GM18867 (cell line): ENCODE measurements around the gene ZNF426.

Source experiments
- ATAC-seq: cut with Tn5 transposase; IDR thresholded peaks from one replicate; pipeline ENCODE4 v1.9.1; 2021; ENCODE audit warnings: mild to moderate bottlenecking, moderate library complexity; ENCODE audit not compliant: unreplicated experiment

The ZNF426 gene

GRCh38 chr19:9498183-9498902 is 40.1 kb downstream of the ZNF426 start, which contains the start of gene ZNF560:
Gene ZNF560, minus strand, starts transcription at chr19:9498616. Its CDS starts 23,303 bp downstream, at chr19:9475313.
- ATAC-seq, result no peak

GRCh38 chr19:9494096-9494495 is 44.3 kb downstream of the ZNF426 start:
- ATAC-seq, result no peak

GRCh38 chr19:9487016-9487415 is 51.4 kb downstream of the ZNF426 start:
- no peak for ATAC-seq

- ATAC-seq, result no peak
Observed at GRCh38 chr19:9485140-9485539, 53.3 kb downstream of the ZNF426 start.

- ATAC-seq, result no peak
Observed at GRCh38 chr19:9474975-9475374, 63.5 kb downstream of the ZNF426 start.
